GM23248 (cell line): Measurements from ENCODE around the gene TM4SF18. TPM values are rescaled to one million over a fixed set of nuclear protein-coding genes. Genes with fewer than 3 reads are reported as not detected.

Experiments
- DNase-seq: peaks from one replicate; pipeline ENCODE4 v3.0.0-alpha.2; 2015
- H2AFZ ChIP-seq: fragments of 200-600 bp; sonication (generic); 2 replicates; pipeline ENCODE4 v1.6.1; 2016; ENCODE audit warnings: antibody characterized with exemption
- H3F3A ChIP-seq: fragments of 200-600 bp; sonication (generic); 2 replicates; pipeline ENCODE4 v1.6.1; 2016; ENCODE audit warnings: mild to moderate bottlenecking, antibody characterized with exemption, mixed run types; ENCODE audit not compliant: insufficient read depth
- H3K27ac ChIP-seq: fragments of 200-600 bp; sonication (generic); 2 replicates; pipeline ENCODE4 v1.5.1; 2016; ENCODE audit warnings: mild to moderate bottlenecking
- H3K27me3 ChIP-seq: fragments of 200-600 bp; sonication (generic); replicated peaks from 2 replicates; pipeline ENCODE4 v1.6.1; 2016; ENCODE audit warnings: mild to moderate bottlenecking; ENCODE audit not compliant: insufficient read depth
- H3K36me3 ChIP-seq: fragments of 200-600 bp; sonication (generic); 2 replicates; pipeline ENCODE4 v1.6.1; 2016; ENCODE audit warnings: low read depth, mild to moderate bottlenecking
- H3K4me1 ChIP-seq: fragments of 200-600 bp; sonication (generic); 2 replicates; pipeline ENCODE4 v1.6.1; 2016; ENCODE audit warnings: mild to moderate bottlenecking; ENCODE audit not compliant: insufficient read depth
- H3K4me2 ChIP-seq: fragments of 200-600 bp; sonication (generic); one replicate; pipeline ENCODE4 v1.6.1; 2016; ENCODE audit warnings: mild to moderate bottlenecking; ENCODE audit not compliant: unreplicated experiment
- H3K4me3 ChIP-seq: fragments of 200-600 bp; sonication (generic); 2 replicates; pipeline ENCODE4 v1.5.1; 2016; ENCODE audit warnings: mild to moderate bottlenecking
- H3K79me2 ChIP-seq: fragments of 200-600 bp; sonication (generic); 2 replicates; pipeline ENCODE4 v1.6.1; 2016; ENCODE audit warnings: mild to moderate bottlenecking; ENCODE audit not compliant: insufficient read depth
- H3K9ac ChIP-seq: fragments of 200-600 bp; sonication (generic); 2 replicates; pipeline ENCODE4 v1.6.1; 2016; ENCODE audit warnings: mild to moderate bottlenecking
- H3K9me2 ChIP-seq: fragments of 200-600 bp; sonication (generic); 2 replicates; pipeline ENCODE4 v1.6.1; 2016; ENCODE audit warnings: mixed run types, mild to moderate bottlenecking, moderate library complexity; ENCODE audit not compliant: insufficient read depth
- H3K9me3 ChIP-seq: fragments of 200-600 bp; sonication (generic); one replicate; pipeline ENCODE4 v1.6.1; 2017; ENCODE audit warnings: low read depth
- H4K20me1 ChIP-seq: fragments of 200-600 bp; sonication (generic); 2 replicates; pipeline ENCODE4 v1.6.0; 2016; ENCODE audit not compliant: insufficient read depth
- EZH2 ChIP-seq: fragments of 200-600 bp; sonication (generic); IDR thresholded peaks from 2 replicates; pipeline ENCODE4 v1.6.1; 2018; ENCODE audit warnings: antibody characterized with exemption, mild to moderate bottlenecking; ENCODE audit not compliant: insufficient read depth, poor library complexity, severe bottlenecking
- EZH2phosphoT487 ChIP-seq: fragments of 200-600 bp; sonication (generic); IDR thresholded peaks from 2 replicates; pipeline ENCODE4 v1.6.1; 2018; ENCODE audit warnings: antibody characterized with exemption, moderate library complexity, mild to moderate bottlenecking, low read depth; ENCODE audit not compliant: insufficient read depth
- WGBS, 2 experiments: methylation state at CpG; one replicate each; pipeline ENCODE4 v1.1.6; 2015 to 2017; ENCODE audit warnings: low lambda C conversion rate in 2 of 2, low coverage in 1 of 2; ENCODE audit errors: missing lambda C conversion rate in 2 of 2; 5-methylcytosine and 5-hydroxymethylcytosine counted together
- in situ Hi-C: fragments of 300-500 bp; cut with MboI; formaldehyde crosslinking; loops from 2 replicates; pipeline ENCODE4 v1.15.0; 2020
- polyA plus RNA-seq: library from polyadenylated mRNA; unstranded; fragments of >200 nt; fragmentation: Nextera tagmentation; extraction: Ambion mirVana; gene quantifications from 2 replicates; pipeline ENCODE4 v1.2.1, GENCODE V29; 2016
- total RNA-seq: library from RNA; depleted of rRNA; stranded (reverse); fragments of >200 nt; shearing (Covaris generic); gene quantifications from 2 replicates; pipeline ENCODE4 v1.2.3, GENCODE V29; 2014

TM4SF18 gene
- total and polyA plus RNA-seq, 2 experiments from 2014 or later = not detected

- Histone ChIP-seq H3K4me2 (no peak overlapping the region), H3K27me3 (no peaks in the 10 kb centered on the region), H3K4me1 (peaks cover 28% of the 10 kb centered on the region), H2AFZ (no peak overlapping the region), H3K36me3 (no peaks in the 10 kb centered on the region), H3K9me3 (no peaks in the 10 kb centered on the region), H3K9ac (no peak overlapping the region), H3K27ac (no peak overlapping the region), H3F3A (peaks cover 31% of the 10 kb centered on the region), H3K9me2 (no peaks in the 10 kb centered on the region), H3K4me3 (no peak overlapping the region), H3K79me2 (no peaks in the 10 kb centered on the region), H4K20me1 (no peaks in the 10 kb centered on the region)
- TF ChIP-seq EZH2 (no peak), EZH2phosphoT487 (no peak)
- 80 to 89% methylated on average over 2 of the region's 2 CpGs for WGBS, 2 experiments
- in situ Hi-C loops = no loop called here
- no peak for DNase-seq
Measured at GRCh38 chr3:149296972-149297371, 36.5 kb downstream of the TM4SF18 start.

- no peak overlapping the region for H2AFZ ChIP-seq
- no peak overlapping the region for H3K4me2 ChIP-seq
- no peaks in the 10 kb centered on the region for H3K79me2 ChIP-seq
- H3K36me3 ChIP-seq = no peaks in the 10 kb centered on the region
- no peaks in the 10 kb centered on the region for H4K20me1 ChIP-seq
- TF ChIP-seq EZH2phosphoT487 (no peak), EZH2 (no peak)
- no peak overlapping the region for H3K9ac ChIP-seq
- 95% methylated on average over 6 of the region's 6 CpGs for WGBS, 2 experiments
- no peak for DNase-seq
- H3K9me3 ChIP-seq = no peaks in the 10 kb centered on the region
- H3K9me2 ChIP-seq = no peaks in the 10 kb centered on the region
- in situ Hi-C loops = no loop called here
- H3K27ac ChIP-seq = no peak overlapping the region
- H3K4me1 ChIP-seq = 0 out of 2 replicates have a peak, but pooled peaks cover under 1% of the 10 kb centered on the region
- no peaks in the 10 kb centered on the region for H3K27me3 ChIP-seq
- 0 out of 2 replicates have a peak, but pooled peaks cover under 1% of the 10 kb centered on the region for H3F3A ChIP-seq
- no peak overlapping the region for H3K4me3 ChIP-seq
Measured at GRCh38 chr3:149292666-149293065, 40.8 kb downstream of the TM4SF18 start.

- no peak overlapping the region for H3K27ac ChIP-seq
- H3K9ac ChIP-seq = no peak overlapping the region
- H3K9me2 ChIP-seq = no peaks in the 10 kb centered on the region
- no peaks in the 10 kb centered on the region for H3K36me3 ChIP-seq
- no peaks in the 10 kb centered on the region for H4K20me1 ChIP-seq
- no peak overlapping the region for H3K4me3 ChIP-seq
- no peaks in the 10 kb centered on the region for H3K27me3 ChIP-seq
- no peaks in the 10 kb centered on the region for H3F3A ChIP-seq
- WGBS, 2 experiments = 56 to 58% methylated on average over 2 of the region's 2 CpGs
- in situ Hi-C loops = no loop called here
- TF ChIP-seq EZH2phosphoT487 (no peak), EZH2 (no peak)
- no peaks in the 10 kb centered on the region for H3K4me1 ChIP-seq
- H3K79me2 ChIP-seq = no peaks in the 10 kb centered on the region
- no peak overlapping the region for H3K4me2 ChIP-seq
- H3K9me3 ChIP-seq = no peaks in the 10 kb centered on the region
- no peak for DNase-seq
- H2AFZ ChIP-seq = no peak overlapping the region
Measured at GRCh38 chr3:149291178-149291577, 42.3 kb downstream of the TM4SF18 start.

- H3K27ac ChIP-seq = no peak overlapping the region
- no peaks in the 10 kb centered on the region for H3K9me2 ChIP-seq
- H3K27me3 ChIP-seq = no peaks in the 10 kb centered on the region
- no peaks in the 10 kb centered on the region for H3K36me3 ChIP-seq
- no peaks in the 10 kb centered on the region for H3K4me1 ChIP-seq
- in situ Hi-C loops = no loop called here
- H3K9me3 ChIP-seq = no peaks in the 10 kb centered on the region
- no peak for TF ChIP-seq EZH2
- no peak for TF ChIP-seq EZH2phosphoT487
- H2AFZ ChIP-seq = no peak overlapping the region
- no peak overlapping the region for H3K4me3 ChIP-seq
- WGBS, 2 experiments = 49 to 56% methylated on average over 5 of the region's 5 CpGs
- H3K79me2 ChIP-seq = no peaks in the 10 kb centered on the region
- no peaks in the 10 kb centered on the region for H4K20me1 ChIP-seq
- no peaks in the 10 kb centered on the region for H3F3A ChIP-seq
- no peak overlapping the region for H3K9ac ChIP-seq
- no peak overlapping the region for H3K4me2 ChIP-seq
- no peak for DNase-seq
Measured at GRCh38 chr3:149288655-149289054, 44.8 kb downstream of the TM4SF18 start.

- H3K4me1 ChIP-seq = no peaks in the 10 kb centered on the region
- no peaks in the 10 kb centered on the region for H3K36me3 ChIP-seq
- no peak overlapping the region for H3K27ac ChIP-seq
- WGBS, 2 experiments = 88 to 94% methylated on average over 18 to 21 of the region's 23 CpGs
- H3K9ac ChIP-seq = no peak overlapping the region
- no peak overlapping the region for H2AFZ ChIP-seq
- no peak overlapping the region for H3K4me3 ChIP-seq
- H3K27me3 ChIP-seq = no peaks in the 10 kb centered on the region
- H3K9me2 ChIP-seq = no peaks in the 10 kb centered on the region
- TF ChIP-seq EZH2phosphoT487 (no peak), EZH2 (no peak)
- H3K9me3 ChIP-seq = no peaks in the 10 kb centered on the region
- in situ Hi-C loops = no loop called here
- H3F3A ChIP-seq = no peaks in the 10 kb centered on the region
- H4K20me1 ChIP-seq = no peaks in the 10 kb centered on the region
- H3K4me2 ChIP-seq = no peak overlapping the region
- no peak for DNase-seq
- no peaks in the 10 kb centered on the region for H3K79me2 ChIP-seq
Measured at GRCh38 chr3:149284034-149284433, 49.4 kb downstream of the TM4SF18 start.
